ENCODE measurements around the gene MAD1L1. TPM values are rescaled to one million over a fixed set of nuclear protein-coding genes. Genes with fewer than 3 reads are reported as not detected.

Gene MAD1L1
- total RNA-seq, 2 donors from 2014 or later, result 59.1 to 61.4 TPM

- no peak for DNase-seq
- Histone ChIP-seq H3K27ac (ENCODE audit: low read depth, low read length) (no peak overlapping the region), H3K4me3 (ENCODE audit: low read length) (no peak overlapping the region), H3K9ac (ENCODE audit: extremely low read depth, low read length, poor library complexity, severe bottlenecking) (no peak overlapping the region), H3K36me3 (ENCODE audit: control insufficient read depth, insufficient read depth, low read length) (peaks cover 58% of the 10 kb centered on the region), H3K9me3 (ENCODE audit: control insufficient read depth, low read length) (no peaks in the 10 kb centered on the region), H3K27me3 (ENCODE audit: control insufficient read depth, insufficient read depth, low read length, poor library complexity, severe bottlenecking) (no peaks in the 10 kb centered on the region), H3K4me1 (ENCODE audit: control insufficient read depth, insufficient read depth, low read length) (no peaks in the 10 kb centered on the region)
- Mint-ChIP-seq H3K36me3 (ENCODE audit: low read depth) (peaks cover 54% of the 10 kb centered on the region), H3K9me3 (no peaks in the 10 kb centered on the region), H3K27ac (no peak overlapping the region), H3K4me3 (peak overlapping the region; percentile 8), H3K27me3 (ENCODE audit: insufficient read depth) (no peaks in the 10 kb centered on the region), H3K4me1 (peaks cover 8% of the 10 kb centered on the region)
- no peak for TF ChIP-seq CTCF (conservative IDR thresholded peaks at IDR 0.05)
- WGBS, 2 experiments (ENCODE audit: insufficient coverage in 1 of 2, insufficient read length in 1 of 2), result 94 to 96% methylated on average over 15 to 17 of the region's 17 CpGs
Observed at GRCh38 chr7:2239242-2239641, 6.5 kb upstream of the MAD1L1 start.

- DNase-seq, result no peak
- no peaks in the 10 kb centered on the region for H3K27me3 ChIP-seq (ENCODE audit: control insufficient read depth, insufficient read depth, low read length, poor library complexity, severe bottlenecking)
- Mint-ChIP-seq H3K27me3 (ENCODE audit: insufficient read depth) (no peaks in the 10 kb centered on the region), H3K4me3 (no peak overlapping the region), H3K4me1 (peaks cover 4% of the 10 kb centered on the region), H3K36me3 (ENCODE audit: low read depth) (peaks cover 56% of the 10 kb centered on the region), H3K27ac (no peak overlapping the region), H3K9me3 (no peaks in the 10 kb centered on the region)
- peaks cover 63% of the 10 kb centered on the region for H3K36me3 ChIP-seq (ENCODE audit: control insufficient read depth, insufficient read depth, low read length)
- no peaks in the 10 kb centered on the region for H3K9me3 ChIP-seq (ENCODE audit: control insufficient read depth, low read length)
- 91 to 92% methylated on average over 11 to 12 of the region's 12 CpGs for WGBS, 2 experiments (ENCODE audit: insufficient coverage in 1 of 2, insufficient read length in 1 of 2)
- H3K4me3 ChIP-seq (ENCODE audit: low read length), result no peak overlapping the region
- no peak overlapping the region for H3K9ac ChIP-seq (ENCODE audit: extremely low read depth, low read length, poor library complexity, severe bottlenecking)
- no peaks in the 10 kb centered on the region for H3K4me1 ChIP-seq (ENCODE audit: control insufficient read depth, insufficient read depth, low read length)
- no peak overlapping the region for H3K27ac ChIP-seq (ENCODE audit: low read depth, low read length)
- no peak for TF ChIP-seq CTCF (conservative IDR thresholded peaks at IDR 0.05)
Observed at GRCh38 chr7:2237109-2237602, 4.4 kb upstream of the MAD1L1 start.

- Histone ChIP-seq H3K9me3 (ENCODE audit: control insufficient read depth, low read length) (no peaks in the 10 kb centered on the region), H3K27ac (ENCODE audit: low read depth, low read length) (no peak overlapping the region), H3K27me3 (ENCODE audit: control insufficient read depth, insufficient read depth, low read length, poor library complexity, severe bottlenecking) (no peaks in the 10 kb centered on the region), H3K36me3 (ENCODE audit: control insufficient read depth, insufficient read depth, low read length) (peaks cover 66% of the 10 kb centered on the region), H3K4me1 (ENCODE audit: control insufficient read depth, insufficient read depth, low read length) (no peaks in the 10 kb centered on the region), H3K9ac (ENCODE audit: extremely low read depth, low read length, poor library complexity, severe bottlenecking) (no peak overlapping the region), H3K4me3 (ENCODE audit: low read length) (no peak overlapping the region)
- H3K4me3 Mint-ChIP-seq, result peak overlapping the region; percentile 82
- H3K9me3 Mint-ChIP-seq, result no peaks in the 10 kb centered on the region
- H3K36me3 Mint-ChIP-seq (ENCODE audit: low read depth), result peaks cover 56% of the 10 kb centered on the region
- 98 to 100% methylated on average over 2 to 3 of the region's 3 CpGs for WGBS, 2 experiments (ENCODE audit: insufficient coverage in 1 of 2, insufficient read length in 1 of 2)
- no peak overlapping the region for H3K27ac Mint-ChIP-seq
- TF ChIP-seq CTCF (conservative IDR thresholded peaks at IDR 0.05), result no peak
- no peaks in the 10 kb centered on the region for H3K27me3 Mint-ChIP-seq (ENCODE audit: insufficient read depth)
- H3K4me1 Mint-ChIP-seq, result peaks cover 9% of the 10 kb centered on the region
- DNase-seq, result no peak
Observed at GRCh38 chr7:2233926-2234325, 1.2 kb upstream of the MAD1L1 start.

All from endodermal cell (in vitro differentiated cells).